HG03469 (cell line): Measurements from ENCODE around the gene MYCN.
"Not testable (repeated sequence)": the region's sequence is repeated elsewhere in the genome, so short reads cannot be mapped to it uniquely, and the experiment has no call there.

Experiments used
- ATAC-seq: cut with Tn5 transposase; IDR thresholded peaks from one replicate; pipeline ENCODE4 v1.9.1; 2021; ENCODE audit warnings: mild to moderate bottlenecking, moderate library complexity, moderate number of reproducible peaks; ENCODE audit not compliant: unreplicated experiment

MYCN gene

DNA sequence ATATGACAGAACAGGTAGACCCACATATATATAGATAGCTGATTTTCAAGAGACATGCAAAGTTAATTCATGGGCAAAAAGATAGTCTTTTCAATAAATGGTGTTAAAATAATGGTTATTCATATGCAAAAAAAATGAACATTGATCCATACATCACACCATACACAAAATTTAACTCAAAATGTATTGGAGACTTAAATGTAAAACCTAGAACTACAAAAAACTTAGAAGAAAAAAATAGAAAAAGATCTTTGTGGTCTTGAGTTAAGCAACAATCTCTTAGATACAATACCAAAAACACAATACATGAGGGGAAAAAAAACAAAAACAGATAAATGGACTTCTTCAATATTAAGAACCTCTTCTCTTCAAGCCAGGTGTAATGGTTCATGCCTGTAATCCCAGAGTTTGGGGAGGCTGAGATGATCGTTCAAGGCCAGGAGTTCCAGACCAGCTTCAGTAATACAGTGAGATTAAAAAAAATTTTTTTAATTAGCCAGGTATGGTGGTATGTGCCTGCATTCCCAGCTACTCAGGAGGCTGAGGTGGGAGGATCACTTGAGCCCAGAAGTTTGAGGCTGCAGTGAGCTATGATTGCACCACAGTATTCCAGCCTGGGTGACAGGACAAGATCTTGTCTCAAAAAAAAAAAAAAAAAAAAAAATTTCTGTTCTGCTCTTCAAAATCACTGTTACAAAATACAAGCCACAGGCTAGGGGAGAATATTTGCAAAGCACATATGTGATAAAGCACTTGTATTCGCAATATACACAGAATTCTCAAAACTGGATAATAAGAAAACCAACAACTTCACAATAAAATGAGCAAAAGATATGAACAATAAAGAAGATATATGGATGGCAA, 32.7 kb upstream of the MYCN start:
- ATAC-seq: no peak

DNA sequence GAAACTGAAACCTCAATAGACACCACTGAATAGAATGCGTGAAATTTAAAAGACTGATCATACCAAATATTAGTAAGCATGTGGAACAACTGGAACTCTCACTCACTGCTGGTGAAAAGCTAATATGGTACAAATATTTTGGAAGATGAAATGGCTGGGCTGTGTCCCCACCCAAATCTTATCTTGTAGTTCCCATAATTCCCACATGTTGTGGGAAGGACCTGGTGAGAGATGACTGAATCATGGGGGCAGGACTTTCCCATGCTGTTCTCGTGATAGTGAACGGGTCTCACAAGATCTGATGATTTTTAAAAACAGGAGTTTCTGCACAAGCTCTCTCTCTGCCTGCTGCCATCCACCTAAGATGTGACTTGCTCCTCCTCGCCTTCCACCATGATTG, 32.0 kb upstream of the MYCN start:
- no peak for ATAC-seq

DNA sequence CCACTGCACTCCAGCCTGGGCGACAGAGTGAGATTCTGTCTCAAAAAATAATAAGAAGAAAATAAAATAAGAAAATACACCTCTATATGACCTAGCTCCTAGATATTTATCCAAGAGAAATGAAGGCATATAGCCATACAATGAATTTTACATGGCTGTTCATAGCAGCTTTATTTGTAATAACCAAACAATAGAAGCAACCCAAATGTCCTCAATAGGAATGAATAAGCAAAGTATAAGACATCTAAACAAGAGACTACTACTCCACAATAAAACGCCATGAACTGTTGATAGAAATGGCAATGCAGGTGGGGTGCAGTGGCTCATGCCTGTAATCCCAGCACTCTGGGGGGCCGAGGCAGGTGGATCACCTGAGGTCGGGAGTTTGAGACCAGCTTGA, 31.2 kb upstream of the MYCN start:
- ATAC-seq: no peak

DNA sequence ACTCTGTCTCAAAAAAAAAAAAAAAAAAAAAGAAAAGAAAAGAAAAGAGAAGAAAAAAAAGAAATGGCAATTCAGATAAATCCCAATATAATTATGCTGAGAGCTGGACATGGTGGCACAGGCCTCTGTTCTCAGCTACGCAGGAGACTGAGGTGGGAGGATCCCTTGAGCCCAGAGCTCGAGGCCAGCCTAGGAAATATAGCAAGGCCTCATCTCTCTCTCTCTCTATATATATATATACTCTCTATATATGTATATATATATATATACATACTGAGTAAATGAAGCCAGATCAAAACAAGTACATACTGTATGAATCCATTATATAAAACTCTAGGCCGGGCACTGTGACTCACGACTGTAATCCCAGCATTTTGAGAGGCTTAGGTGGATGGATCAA, 30.6 kb upstream of the MYCN start:
- no peak for ATAC-seq

DNA sequence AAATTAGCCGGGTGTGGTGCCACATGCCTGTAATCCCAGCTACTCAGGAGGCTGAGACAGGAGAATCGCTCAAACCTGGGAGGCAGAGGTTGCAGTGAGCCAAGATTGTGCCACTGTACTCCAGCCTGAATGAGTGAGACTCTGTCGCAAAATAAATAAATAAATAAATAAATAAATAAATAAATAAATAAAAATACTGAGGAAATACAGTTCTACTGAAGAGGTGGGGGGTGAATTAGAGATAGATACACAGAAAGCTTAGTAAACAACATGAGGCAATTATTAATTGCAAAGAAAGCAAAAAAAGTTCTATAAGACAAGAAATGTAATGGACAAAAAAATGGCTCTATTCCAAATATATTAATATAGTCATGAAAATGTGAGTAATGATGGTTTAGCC, 29.1 kb upstream of the MYCN start:
- ATAC-seq: not testable (repeated sequence)

DNA sequence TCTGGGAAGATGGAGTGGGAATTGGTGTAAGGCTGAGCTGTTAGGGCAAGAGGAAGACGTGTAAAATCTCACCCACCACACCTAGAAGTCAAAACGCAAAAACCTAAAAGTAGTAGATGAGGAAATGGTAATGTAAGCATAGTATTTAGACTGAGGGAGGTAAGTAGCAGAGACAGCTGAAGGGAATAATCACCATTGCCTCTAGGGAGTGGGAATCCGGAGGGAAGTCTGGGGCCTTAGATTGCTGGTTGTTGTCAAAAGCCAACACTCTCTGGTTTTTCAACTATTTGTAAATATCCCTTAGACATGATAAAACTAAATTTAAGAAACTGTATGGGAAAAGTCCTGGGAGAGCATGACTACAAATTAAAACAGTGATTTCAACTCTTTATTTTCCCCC, 28.7 kb upstream of the MYCN start:
- ATAC-seq: no peak

DNA sequence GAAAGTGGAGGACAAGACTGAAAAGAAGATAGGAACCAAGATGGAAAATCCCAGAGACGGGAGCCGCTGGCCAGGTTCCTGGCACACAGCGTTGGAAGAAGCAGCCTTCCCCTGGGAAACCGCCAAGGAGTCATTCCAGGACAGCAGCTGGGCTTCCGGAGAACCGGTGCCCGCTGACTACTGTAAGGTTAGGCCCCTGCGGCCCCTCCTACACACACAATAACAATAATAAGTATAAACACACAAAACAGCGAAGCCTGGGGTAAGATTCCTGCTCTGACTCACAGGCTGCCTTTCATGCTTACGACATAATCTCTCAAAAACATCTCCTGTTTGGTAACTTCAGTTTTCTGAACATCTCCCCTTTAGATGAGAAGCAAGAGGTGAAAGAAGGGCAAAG, 28.1 kb upstream of the MYCN start:
- no peak for ATAC-seq

DNA sequence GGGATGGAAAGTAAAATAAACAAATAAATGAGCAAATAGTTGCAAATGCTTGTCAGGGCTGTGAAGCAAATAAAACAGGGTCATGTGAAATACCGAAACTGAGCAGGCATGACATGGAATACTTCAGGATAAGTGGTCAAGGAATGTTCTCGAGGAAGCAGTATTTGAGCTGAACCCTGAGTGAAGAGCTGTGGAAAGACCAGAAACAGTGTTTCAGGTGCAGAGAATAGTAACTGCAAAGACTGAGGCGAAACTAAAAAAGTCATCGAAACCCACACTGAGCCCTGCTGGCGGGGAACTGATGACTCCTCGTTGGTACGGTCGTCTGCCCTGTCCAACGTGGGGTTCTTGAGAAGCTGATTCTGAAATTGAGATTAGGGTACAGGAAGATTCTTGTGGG, 27.2 kb upstream of the MYCN start:
- no peak for ATAC-seq

DNA sequence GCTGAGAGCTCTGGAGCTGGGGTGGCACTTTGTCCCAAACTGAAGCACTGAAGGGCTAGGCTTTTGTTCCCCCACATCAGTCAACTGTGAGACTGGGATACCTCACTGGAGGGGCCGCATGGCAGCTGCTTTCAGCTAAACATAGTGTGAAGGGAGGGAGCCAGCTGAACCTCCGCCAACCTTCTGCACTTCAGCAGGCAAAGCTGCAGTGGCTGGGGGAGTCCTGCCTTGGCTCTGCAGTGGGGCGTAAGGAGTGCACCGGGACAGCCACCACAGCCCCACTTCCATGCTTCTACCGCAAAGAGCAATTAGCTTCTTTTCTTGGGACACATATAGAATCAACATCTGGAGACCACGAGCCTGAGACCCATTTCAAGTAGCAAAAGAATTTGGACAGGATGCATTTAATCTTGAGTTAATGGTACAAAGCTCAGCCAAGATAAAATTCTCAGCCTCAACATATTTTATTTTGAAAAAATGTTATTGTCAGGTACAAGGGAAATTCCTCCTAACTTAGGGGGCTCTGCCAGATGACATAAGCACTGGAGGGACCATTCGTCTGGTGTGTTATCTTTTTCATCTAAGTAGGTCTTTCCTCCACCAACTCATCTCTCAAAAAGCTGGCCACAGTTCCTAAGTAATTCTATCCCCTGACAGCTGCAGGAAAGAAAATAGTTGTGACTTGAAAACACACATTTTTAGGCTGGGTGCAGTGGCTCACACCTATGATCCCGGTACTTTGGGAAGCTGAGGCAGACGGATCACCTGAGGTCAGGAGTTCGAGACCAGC, 25.6 kb upstream of the MYCN start:
- ATAC-seq: no peak

DNA sequence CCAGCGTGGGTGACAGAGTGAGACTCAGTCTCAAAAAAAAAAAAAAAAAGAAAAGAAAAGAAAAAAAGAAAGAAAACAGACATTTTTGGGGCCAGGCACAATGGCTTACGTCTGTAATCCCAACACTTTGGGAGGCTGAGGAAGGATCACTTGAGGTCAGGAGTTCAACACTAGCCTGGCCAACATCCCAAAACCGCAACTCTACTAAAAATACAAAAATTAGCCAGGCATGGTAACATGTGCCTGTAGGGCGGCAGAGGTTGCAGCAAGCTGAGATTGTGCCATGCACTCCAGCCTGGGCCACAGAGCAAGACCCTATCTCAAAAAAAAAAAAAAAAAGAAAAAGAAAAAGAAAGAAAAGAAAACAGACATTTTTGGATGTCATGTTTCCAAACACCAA, 24.8 kb upstream of the MYCN start:
- not testable (repeated sequence) for ATAC-seq

DNA sequence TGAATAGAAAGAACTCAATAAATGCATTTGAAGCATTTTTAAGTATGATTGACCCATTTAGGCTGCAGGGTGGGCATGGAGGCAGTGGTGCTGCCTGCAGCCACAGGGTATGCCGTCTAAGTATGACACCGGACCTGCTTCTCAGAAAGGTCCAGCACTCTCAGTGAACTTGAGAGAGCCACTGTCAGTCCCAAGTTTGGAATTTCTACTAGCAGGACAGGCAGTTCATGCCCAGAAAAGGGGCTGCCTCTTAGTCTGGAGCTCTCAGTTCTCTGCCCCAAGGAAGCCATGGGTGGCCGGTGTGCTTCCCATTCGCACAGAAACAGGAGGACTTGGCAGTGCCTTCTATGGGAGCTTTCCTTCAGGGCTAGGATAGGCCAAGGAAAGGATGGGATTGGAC, 24.0 kb upstream of the MYCN start:
- ATAC-seq: no peak

DNA sequence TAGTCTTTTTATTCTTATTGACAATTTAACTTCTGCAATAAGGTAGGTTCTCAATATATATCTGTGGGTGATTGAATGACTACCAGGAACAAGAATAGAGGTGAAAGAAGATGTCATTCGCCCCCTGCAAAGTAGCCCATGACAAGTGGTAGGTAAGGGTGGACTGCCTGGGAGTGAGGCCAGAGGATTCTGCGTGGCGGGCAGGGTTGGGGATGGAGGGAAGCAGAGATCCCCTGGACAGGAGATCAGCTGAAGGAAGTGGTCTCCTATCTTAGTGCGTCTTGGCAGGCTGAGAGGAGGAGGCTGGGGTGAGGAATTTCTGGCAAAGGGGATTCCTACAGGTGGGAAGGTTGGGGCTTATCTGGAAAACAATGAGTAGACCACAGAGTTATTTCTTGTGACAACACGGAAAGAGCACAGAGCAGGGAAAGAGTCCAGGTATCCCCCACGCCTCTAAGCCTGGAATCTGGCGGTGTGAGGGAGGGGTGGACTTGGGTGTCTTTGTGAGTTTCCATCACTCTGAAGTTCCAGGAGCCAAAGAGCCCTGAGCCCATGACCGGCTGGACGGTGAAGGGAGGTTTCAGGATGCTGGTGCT, 21.5 kb upstream of the MYCN start:
- no peak for ATAC-seq

DNA sequence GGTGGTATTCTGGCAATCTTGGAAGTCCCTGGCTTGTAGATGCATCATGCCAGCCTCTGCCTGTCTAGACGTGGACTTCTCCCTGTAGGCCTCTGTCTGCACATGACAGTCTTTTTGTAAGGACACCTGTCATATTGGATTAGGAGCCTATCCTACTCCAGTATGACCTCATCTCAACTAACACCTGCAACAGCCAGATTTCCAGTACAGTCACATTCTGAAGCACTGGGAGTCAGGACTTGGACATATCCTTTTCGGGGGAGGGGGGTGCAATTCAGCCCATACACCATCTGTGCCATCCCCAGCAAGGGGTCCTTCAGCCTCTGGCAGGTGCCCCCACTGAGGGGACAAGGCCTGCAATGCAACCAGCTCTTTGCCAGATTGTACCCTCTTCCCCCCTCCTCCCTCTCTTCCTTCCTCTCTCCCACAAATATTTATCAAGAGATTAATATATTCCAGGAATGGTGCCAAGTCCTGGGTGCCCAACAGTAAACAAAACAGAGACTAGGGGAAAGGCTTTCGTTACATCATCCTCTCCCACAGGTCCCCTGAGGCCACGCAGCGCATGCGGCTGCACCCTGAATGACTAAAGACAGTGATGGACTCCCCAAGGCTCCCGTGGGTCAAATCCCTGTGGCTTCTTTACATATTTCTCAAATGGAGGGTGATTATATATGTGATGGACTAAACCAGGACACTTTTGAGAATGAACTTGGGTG, 20.5 kb upstream of the MYCN start:
- ATAC-seq: no peak

DNA sequence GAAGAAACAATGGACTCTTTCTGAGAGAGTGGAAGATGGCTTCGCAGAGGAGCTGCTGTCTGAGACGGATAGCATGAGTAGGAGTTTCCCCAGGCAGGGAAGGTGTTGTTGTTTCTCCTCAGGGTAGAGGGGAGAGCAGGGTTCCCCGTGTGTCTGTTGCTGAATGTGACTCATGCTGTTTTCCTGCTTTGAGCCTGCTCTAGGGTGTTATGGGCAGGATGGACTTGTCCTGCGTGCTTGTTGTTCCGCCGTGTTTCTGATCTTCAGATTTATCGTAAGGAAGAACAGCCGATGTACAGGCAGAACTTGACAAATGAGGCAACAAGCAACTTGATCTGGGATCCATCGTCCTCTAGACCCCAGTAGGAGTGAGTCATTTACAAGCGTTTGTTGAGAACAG, 19.7 kb upstream of the MYCN start:
- ATAC-seq: no peak

DNA sequence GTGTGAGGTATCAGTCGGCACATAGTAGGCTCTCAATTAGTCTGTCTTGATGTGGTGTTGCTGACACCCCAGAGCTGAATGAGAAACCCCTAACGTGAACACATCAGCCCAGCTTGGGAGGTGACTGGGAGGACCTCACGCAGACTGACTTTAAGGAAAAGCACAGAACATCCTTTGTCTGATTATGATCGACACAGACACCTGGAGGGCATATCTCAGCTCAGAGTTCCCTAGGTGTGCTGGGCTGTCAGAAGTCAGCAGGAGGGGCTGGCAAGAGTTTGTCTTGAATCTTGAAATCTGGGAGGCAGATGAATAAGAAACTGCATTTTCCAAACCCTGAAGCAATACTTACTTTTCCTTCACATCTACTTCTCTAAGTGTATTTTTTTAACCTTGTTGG, 16.8 kb upstream of the MYCN start:
- ATAC-seq: no peak

DNA sequence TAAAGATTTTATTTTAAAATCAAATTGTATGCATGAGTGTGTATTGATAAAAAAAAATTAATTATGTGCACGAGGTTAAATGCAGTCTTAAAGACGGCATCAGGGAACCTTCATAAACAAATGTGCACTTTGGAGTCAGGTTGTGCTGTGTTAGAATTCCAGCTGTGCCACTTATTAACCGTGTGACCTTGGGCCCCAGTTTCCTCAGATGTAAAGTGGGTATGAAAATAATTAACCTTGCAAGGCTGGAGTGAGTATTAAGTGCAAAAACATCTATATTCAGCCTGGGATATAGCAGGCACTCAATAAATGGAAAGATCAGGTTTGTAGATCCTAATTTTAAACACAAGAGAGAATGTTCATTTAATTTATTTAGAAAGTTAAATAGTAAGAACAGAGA, 14.5 kb upstream of the MYCN start:
- ATAC-seq: no peak

DNA sequence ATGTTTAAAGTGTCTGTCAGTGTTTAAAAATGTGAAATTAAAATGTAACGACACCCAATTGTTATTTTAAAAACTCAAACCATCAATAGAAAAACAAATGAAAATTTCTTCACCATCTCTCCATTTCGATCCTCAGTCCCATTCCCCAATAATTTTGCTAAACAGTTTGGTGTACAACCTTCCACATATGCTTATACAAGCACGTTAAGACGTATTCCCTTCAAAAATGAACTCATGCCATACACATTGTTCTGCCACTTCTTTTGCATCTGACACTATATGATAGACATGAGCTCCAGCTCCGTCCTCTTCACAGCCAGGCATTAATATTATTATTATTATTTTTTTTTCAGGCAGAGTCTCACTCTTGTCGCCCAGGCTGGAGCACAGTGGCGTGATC, 14.1 kb upstream of the MYCN start:
- ATAC-seq: no peak

DNA sequence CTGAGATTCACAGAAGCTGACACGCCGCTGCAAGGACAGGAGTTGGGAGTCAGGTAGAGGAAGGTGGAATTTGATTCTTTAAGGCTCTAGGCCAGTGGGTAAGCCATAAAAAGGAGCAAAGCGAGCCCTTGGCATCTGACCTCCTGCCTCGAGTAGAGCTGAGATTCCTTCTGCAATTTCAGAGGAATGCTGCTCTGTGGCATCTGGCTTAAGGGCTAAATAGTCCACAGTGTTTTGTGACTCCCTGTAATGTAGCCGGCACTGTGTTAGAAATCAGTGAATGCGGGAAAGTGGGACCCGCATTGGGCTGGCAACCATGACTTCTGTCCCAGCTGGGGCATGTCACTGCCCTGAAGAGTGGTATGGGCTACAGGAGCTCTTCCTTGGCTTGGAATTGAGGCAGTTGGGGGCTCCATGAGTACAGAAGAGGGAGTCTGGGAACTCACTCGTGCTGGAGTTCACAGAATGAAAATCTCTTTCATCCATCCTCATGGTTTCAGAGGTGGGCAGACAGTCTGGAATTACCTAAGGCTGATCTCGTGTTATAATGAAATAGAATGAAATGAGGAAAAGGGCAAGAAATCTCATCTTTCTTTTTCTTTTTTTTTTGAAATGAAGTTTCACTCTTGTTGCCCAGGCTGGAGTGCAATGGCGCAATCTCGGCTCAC, 12.7 kb upstream of the MYCN start:
- ATAC-seq: no peak

DNA sequence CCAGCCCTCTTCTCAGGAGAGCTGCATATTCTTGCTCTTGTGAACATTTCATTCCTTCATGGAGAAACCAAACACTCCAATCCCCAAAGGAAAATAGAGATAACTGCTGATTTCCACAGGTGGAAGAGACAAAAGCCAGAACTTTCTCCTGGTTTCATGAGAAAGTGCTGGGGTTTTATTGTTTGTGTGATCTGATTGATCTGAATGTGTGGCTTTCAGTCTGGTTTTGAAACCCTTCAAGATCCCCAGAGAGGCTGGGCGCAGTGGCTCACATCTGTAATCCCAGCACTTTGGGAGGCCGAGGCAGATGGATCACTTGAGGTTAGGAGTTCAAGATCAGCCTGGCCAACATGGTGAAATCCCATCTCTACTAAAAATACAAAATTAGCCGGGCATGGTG, 11.3 kb upstream of the MYCN start:
- not testable (repeated sequence) for ATAC-seq

DNA sequence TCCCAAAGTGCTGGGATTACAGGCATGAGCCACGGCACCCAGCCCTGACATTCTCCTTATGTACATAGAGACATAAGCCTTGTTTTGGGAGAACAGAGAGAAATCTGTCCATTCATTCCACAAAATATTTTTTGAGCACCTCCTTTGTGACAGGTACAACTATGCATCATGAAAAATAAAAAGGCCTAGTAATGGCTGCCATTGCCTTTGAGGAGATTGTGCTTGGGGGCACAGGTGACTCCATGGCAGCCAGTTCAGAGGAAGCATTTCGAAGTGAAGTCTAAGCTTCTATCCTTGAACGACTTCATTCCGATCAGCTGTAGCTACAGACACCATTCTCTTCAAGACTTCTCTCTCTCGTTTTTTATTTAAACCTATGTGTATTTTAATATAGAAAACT, 10.5 kb upstream of the MYCN start:
- ATAC-seq: no peak
